GM21723 (cell line): ENCODE data around the gene WEE2.

Experiments
- ATAC-seq: cut with Tn5 transposase; IDR thresholded peaks from one replicate; pipeline ENCODE4 v1.9.1; 2021; ENCODE audit warnings: mild to moderate bottlenecking, moderate library complexity; ENCODE audit not compliant: unreplicated experiment

WEE2 gene

DNA sequence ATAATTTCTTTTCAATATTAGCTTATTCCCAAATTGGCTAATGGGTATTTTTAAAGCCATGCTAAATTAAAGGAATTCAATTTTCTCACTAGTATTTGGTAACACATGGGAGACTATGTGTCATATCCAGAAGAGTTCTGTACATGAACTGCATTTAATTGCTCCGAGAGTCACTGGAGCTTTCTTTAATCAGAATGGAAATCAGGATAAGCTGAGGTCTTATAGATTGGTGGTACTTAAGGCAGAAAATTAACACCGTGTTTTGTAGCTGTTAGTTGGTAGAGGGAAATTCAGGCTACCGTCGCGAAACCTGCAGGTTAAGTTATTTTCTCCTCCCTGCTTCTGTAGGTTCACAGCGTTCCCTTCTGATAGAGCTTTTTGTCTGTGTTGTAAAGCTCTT, at the start of gene WEE2:
Gene WEE2, plus strand, starts transcription at position 3 of the 400 bp plus-strand sequence. CDS start 406 bp downstream, outside the sequence.
- ATAC-seq: no peak

DNA sequence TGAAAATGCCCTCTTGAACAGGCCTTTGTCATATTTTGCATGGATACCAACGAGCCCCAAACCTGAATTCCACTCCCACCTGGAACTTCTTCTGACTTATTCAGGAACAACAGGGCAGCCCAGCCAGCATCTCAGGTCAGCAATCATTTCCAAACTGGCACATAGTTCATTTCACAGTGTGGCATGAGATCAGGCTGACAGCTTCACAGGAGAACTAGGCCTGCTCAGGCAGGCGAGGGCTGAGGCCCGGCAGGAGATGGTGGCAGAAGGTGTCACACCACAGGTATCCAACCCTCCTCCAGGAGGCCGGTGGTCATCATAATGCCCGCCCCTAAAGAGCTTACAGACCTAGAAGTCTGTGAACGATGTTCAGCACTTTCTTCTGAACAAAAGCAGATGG, 48.7 kb upstream of the WEE2 start:
- no peak for ATAC-seq

DNA sequence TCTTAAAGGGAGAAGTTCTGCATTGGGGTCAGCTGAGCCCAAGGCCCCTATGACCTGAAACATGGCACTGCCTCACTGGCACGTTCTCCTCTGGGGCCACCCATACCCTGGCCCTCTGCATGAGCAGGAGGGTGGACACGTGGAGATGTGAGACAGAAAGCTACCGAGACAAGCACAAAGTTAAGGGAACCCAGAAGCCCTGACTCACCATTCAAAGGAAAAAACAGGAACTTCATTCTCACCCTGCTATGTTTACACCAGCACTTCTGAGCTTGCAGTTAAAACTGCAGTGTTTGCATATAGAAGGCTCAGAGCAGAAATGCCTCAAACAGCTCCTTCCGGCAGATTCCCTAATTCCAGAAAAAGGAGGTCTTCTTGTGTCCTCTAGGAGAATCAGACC, 47.9 kb upstream of the WEE2 start:
- no peak for ATAC-seq

DNA sequence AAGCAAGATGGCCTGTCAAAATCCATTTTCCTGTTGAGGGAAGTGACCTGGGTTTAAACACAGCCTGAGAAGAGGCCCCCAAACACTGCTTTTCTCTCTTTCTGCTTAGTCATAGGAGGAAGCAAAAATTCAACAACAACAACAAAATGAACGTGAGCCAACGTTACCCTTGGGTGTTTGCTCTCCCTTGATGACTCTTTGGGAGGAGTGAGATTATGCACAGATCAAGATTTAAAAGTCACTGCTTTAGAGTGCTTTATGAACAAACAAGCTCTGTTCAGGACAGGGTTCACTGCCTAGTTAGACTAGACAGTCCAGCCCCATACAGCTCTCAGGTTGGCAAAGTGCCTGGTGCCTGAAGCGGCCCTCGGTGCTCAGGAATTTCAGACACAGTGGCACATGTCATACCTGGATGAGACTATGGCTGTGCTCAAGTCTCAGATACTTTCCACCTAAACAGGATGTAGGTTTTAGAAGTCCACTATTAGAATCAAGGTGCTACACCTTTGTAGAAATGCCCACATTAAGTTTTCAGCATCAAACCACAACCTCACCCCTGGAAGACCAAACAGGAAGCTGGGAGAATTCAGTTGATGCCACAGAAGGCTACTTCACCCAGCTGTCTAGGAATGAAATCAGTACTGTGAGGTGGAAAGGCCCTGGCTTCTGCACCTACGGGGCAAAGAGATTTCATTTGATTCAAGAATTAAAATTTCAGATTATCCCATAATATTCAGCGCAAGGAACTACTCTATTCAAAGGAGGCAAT, 44.9 kb upstream of the WEE2 start:
- no peak for ATAC-seq

DNA sequence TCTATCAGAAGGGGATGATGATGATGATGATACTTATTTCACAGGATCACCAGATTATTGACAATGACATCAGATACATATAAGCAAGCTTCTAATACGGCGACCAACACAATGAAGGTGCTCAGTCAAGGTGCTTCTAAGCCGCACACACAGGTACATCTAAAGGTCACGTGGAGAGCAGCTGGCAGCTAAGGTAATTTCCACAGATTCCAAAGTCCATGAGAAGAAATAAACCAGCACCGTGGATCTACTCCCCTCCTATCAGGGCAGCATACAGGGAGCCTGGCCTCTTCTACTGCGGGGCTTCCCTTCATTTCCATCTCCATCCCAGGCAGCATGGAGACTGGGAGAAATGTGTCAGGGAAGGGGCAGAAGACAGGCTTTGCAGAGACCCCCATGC, 43.7 kb upstream of the WEE2 start:
- no peak for ATAC-seq

DNA sequence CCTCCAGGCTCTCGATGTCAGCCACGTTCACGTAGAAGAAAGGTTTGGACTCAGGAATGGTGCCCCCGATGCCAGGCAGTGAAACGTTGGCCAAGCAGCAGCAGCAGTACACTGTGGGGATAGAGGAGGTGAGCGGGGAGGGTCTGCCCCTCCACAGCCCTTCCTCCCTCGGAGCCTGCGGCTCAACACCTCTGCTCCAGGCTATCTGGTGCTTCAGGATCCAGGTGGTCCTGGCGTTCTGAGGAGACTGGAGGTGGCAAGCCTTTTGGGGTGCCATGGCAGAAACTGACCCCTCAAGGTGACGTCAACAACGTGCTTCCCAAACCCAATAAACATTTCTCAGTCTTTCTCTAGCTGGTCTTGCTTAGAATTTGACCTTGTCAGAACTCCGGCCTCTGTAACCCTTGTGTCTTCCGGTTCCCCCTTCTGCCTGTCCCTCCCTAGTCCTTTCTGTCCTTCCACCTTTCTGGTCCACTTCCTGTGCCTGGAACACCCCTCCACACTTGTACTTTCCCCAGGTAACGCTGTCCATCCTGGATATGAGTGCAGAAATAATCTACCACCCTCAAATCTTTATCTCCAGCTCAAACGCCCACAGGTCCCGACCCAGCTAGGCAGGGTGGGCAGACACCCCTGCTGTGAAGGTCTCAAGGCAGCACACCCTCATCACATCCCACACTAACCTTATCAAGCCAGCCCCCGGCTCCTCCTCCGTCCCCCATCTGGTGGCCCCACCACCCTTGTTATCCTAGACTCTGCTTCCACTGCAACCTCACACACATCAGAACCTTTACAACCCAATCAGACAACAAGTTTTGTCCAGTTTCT, 42.7 kb upstream of the WEE2 start:
- ATAC-seq: no peak

DNA sequence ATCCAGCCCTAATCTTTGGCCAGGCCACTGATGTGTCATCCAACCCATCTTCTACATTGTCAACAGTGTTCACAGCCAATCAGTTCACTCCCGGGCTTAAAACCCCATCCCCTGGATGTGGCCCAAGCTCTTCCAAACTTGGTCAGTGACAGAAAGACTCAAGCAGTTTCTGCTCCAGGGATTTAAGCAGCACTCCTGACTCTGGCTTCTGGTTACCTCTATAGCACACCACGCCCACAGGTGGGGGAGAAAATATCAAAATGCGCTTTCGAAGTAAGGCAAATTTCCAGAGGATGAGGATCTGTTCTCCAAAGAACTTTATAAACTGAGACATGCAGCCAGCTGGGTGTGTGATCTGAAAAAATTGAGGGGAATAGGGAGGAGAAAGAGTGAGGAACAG, 42.1 kb upstream of the WEE2 start:
- ATAC-seq: no peak

DNA sequence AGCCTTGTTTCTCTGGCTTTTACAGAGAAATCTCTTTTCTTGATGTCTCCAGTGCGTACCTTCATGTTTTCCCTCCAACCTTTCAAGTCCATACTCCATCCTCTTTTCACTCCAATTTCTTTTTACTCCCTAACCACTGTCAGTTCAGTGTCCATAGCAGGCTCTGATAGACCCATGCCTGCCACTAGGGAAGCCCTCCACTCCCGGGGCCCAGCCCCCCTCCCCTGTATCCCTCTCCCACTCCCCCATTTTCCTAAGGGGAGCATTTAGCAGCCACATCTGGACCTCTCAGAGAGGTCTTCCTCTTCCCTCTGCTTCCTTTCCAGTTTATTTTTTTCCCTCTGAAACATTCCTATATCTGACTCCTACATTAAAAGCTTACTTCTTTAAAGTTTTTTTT, 39.3 kb upstream of the WEE2 start:
- ATAC-seq: no peak

DNA sequence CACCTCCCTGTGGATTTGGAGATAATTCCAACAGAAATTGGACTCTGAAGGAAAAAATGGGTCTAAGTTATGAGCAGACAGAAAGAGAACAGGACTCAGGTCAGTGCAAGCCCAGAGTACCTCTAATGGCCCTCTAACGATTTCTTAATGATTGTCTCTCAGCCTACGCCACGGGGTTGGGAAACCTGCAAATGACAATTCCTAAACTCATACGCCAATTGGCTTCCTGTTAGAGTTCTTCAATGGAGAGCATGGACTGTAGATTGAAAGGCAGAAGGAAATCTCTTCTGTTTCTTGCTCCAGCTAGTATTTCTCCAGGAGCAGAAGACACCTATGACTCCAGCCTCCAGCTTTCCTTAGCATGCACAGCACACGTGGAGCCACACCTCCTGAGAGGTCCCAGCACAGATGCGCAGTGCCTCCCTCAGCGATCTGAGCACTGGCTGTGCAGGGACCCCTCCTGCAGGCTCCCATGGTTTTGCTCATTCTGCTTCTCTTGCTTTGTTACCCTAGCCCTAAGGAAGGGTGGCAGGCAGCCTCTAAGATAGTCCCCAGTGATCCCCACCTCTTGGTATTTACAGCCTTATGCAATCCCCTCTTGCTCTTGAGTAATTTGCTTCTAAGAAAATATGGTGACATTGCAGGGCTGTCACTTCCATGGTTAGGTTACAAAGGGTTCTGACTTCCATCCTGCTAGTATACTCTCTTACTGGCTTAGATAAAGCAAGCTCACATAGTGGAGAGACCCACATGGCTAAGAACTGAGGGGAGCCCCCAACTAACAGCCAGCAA, 36.3 kb upstream of the WEE2 start:
- ATAC-seq: no peak

DNA sequence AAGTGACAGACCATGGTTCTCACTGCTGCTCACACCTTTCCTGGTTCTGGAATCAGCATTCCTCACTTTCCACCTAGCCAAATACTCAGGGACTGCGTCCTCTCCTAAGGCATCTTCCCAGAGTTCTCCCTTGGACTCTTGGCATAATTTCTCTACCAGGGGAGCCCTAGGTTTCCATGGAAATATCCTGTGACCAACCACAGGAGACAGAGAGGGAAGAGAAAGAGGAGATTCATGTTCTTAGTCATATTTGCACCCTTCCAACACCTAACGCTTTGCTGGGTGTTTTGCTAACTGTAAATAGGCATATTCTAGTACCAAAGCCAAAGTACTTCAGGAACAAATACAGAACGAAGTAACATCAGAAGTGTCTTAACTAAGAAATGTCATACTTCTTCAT, 34.8 kb upstream of the WEE2 start:
- no peak for ATAC-seq

DNA sequence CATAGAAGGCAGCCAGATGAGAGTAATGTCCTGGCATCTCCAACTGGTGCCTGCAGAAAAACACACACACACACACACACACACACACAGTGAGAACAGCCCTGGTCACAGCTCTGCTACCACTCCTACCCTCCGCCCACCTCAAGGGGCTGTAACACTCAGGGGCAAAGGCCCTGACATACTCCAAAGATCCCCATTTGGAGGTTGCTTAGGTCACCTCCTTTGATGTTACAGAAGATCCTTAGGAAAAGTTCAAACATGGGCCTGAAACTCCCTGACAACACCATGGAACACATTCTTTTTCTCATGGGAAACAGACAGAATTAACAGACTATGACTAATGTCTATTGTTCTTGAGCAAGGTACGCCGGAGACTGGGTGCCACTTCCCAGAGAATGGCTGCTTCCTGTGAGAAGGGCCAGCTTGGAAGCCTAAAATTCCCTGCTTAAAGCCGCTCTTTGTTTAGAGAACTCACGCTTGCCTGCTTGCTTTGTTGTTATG, 33.9 kb upstream of the WEE2 start:
- ATAC-seq: no peak

DNA sequence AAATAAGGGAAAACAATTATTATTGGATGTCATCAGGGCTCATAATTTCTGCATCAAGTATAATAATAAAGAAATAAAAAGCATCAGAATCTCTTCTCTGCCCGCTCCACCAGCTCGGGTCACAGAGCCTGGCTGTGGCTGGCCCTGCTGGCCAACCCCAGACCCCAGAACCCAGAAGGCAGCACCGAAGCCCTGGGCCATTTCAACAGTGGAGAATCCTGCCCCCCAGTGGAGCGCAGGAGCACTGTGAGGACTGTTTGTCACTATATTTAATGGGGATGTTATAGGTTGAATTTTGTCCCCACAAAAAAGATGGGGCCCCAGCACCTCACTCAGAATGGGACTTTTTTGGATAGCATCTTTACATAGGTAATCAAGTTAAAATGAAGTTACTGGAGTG, 33.5 kb upstream of the WEE2 start:
- no peak for ATAC-seq

DNA sequence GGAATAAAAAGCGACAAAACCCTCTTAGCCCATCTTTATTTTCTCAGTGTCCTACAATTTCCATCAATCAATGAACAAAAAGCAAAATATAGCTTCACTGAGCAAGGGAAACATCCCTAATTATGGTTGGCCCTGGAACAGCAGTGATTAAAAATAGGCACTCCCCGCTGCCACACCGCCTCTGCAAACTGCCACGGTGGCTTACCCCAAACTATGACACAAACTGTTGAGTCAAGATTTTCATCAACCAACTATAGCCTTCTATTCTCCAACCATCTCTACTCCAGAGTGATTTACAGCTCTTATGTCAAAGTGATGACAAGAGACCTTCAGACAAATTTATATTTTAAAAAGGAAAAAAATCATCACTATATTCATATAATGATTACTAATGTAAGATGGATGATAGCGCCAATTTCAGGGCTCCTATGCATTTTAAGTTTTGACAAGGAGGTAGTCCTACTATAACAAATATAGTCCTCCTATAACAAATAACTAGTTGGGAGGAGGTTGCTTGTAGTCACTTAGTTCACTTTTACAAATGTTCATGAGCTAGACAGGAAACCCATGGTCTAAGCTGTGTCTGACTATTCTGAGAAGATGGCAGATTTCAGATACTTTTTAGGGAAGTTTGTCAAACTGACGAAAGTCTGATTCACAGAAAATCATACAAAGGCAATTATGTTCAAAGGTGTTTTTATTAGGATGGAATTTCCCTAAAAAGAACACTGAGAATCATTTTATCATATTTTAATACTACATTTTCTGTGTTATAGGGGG, 32.5 kb upstream of the WEE2 start:
- no peak for ATAC-seq

DNA sequence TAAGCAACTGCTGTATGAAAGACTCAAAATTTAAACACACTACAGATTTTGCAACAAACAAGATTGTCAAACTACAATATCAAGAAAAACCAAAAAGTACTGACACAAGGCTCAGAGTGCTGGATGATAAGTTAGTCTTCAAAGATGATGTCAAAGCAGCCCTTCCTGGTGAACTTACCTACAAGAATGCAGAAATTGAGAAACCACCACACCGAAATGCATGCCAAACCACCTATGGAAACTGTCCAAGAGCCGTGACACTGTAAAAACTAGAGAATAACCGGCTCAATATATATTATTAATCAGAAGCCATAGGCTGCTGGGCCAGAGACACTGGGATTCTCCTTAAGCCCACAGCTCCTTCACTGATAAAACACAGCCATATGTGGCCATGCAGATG, 31.5 kb upstream of the WEE2 start:
- ATAC-seq: no peak

DNA sequence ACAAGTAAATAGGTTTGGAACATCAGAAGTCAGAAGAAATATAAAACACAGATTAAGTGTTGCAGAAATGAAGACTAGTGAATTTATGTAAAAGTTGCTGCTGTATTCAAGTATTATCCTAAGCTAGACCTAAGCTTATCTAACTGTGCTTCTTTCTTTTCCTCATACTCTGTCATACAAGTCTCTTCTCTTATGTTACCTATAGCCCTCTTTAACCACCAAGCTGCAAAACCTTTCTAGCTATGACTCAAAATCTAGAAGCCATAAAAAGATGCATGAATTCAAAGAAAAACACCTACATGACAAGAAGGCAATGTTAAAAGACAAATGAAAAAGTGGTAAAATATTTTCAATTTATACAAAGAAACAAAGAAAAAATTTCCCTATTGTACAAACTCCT, 29.1 kb upstream of the WEE2 start:
- ATAC-seq: peak; percentile 66

DNA sequence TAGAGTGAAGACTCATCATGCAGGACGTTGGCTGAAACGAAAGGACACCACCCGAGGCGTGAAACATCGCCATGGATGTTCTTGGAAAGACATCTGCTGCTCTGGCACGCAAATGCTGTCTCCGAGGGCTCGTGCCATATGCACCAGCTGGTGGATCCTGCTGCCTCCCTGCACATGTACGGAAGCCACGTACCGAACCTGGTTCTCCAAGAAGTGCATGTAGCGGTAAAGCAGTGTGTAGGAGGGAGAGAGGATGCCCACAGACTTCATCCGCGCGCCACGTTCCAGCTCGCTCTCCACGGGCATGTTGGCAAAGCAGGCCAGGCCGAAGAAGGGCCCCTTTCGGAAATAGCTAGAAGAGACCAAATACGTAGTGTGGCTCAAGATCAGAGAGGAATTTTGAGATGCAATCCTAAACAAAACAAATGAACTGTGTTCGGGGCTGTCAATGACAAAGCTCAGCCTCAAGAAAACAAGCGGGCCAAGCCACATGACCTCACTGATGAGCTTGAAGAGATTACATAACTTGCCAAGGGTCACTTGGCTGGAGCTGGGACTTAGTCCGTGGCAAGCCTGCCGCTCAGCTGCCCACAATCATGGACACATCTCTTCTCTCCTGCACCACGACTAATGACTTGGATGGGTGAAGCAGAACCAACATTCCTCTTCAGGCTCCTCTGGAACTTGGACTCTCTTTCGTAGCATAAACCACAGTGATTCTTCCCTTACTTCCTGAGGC, 22.7 kb upstream of the WEE2 start:
- ATAC-seq: no peak

DNA sequence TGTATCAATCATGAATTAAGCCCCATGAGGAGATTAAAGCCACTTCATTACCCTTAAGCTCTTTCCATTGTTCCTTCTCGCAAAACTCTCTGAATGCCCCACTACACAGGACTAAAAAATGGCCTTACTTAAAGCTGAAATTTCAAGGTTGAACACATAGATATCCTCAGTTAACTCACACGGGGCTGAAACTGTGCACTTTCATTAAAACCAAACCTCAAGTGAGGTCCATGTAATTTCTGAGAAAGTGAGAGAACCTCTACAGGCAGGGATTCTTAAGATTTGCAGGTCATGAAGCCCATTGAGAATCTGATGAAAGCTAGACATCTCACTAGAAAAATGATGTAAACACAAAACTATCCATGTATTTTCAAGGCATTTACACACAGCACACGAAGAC, 22.1 kb upstream of the WEE2 start:
- no peak for ATAC-seq

DNA sequence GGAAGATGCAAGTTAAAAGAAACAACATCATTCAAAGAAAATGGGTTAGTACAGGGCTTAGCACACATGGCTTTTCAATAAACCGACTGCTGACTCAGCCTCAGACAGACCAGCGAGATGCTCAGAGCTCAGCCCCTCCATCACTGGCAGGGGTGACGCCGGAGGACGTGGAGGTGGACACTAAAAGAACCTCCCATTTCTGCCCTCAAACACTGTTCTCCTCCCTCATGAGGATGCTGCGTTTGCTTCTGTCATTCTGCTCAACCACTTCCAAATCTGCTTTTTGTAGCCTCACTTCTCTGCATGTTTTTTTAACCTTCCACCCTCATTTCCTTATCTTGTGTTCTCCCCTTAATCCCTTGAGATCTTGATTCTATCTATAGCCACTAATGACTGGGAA, 21.5 kb upstream of the WEE2 start:
- ATAC-seq: no peak

DNA sequence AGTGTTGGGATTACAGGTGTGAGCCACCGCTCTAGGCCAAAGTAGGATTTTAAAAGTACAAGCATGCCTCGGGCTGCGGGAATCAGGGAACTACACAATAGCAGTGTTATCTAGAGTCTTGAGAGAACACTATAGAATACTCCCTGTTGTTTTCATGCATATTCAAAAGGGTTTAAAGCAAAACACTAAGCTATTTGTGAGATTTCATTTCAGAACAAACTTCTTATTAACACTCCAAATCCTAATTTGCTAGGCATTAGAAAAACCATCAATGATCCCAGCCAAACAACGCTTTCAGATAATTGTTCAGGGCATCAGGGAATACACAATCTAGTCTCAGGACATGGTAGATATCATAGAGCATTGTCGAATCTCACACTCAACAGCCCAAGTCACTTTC, 20.1 kb upstream of the WEE2 start:
- ATAC-seq: no peak
